Right atrium auricular region (tissue), 2 donors: ENCODE measurements around the gene TCF20. TPM values are rescaled to one million over a fixed set of nuclear protein-coding genes. Genes with fewer than 3 reads are reported as not detected.

Source experiments
- DNase-seq: peaks from one replicate; pipeline ENCODE4 v3.0.0-alpha.2; 2019; ENCODE audit warnings: low spot score
- H3K27ac ChIP-seq, 2 donors: fragments of 200-600 bp; sonication (generic); 1 replicate in 1 of 2; 2 replicates in 1 of 2; pipeline ENCODE4 v1.5.1; 2016 to 2019
- H3K27me3 ChIP-seq, 2 donors: fragments of 200-600 bp; sonication (generic); one replicate each; pipeline versions ENCODE4 v1.5.1 to v1.6.0; 2017 to 2019
- H3K36me3 ChIP-seq: fragments of 200-600 bp; sonication (generic); one replicate; pipeline ENCODE4 v1.5.1; 2016
- H3K4me1 ChIP-seq, 2 donors: fragments of 200-600 bp; sonication (generic); one replicate each; pipeline versions ENCODE4 v1.5.1 to v1.6.0; 2017 to 2019
- H3K4me3 ChIP-seq, 2 donors: fragments of 200-600 bp; sonication (generic); 1 replicate in 1 of 2; 2 replicates in 1 of 2; pipeline ENCODE4 v1.5.1; 2017 to 2019; ENCODE audit warnings: mild to moderate bottlenecking in 1 of 2, moderate library complexity in 1 of 2
- H3K9me3 ChIP-seq, 2 donors: fragments of 200-600 bp; sonication (generic); one replicate each; pipeline ENCODE4 v1.5.1; 2019
- CTCF ChIP-seq, 2 donors: fragments of 200-600 bp; sonication (generic); IDR thresholded peaks; one replicate each; pipeline ENCODE4 v1.5.1; 2019; ENCODE audit warnings: antibody characterized with exemption in 2 of 2
- total RNA-seq, 2 donors: library from RNA; depleted of rRNA; stranded (reverse); fragments of >200 nt; gene quantifications; one replicate each; pipeline ENCODE4 v1.1.0, GENCODE V29; 2016

TCF20 gene
- total RNA-seq, 2 donors from 2014 or later, result 13.6 to 15.5 TPM

- Histone ChIP-seq H3K36me3 (no peaks in the 10 kb centered on the region), H3K27ac (no peak overlapping the region), H3K9me3 (no peaks in the 10 kb centered on the region), H3K27me3 (peaks cover 0 to 7% of the 10 kb centered on the region in 2 donors), H3K4me1 (peaks cover 0 to 24% of the 10 kb centered on the region in 2 donors), H3K4me3 (no peak overlapping the region)
- no peak for DNase-seq
- no peak for TF ChIP-seq CTCF (IDR thresholded peaks at IDR 0.05)
Observed at GRCh38 chr22:42287174-42287890, 16.9 kb upstream of the TCF20 start.

GRCh38 chr22:42286205-42286604 is 15.8 kb upstream of the TCF20 start:
- no peak for TF ChIP-seq CTCF (IDR thresholded peaks at IDR 0.05)
- Histone ChIP-seq H3K4me3 (no peak overlapping the region), H3K27ac (no peak overlapping the region), H3K4me1 (peaks cover 0 to 24% of the 10 kb centered on the region in 2 donors), H3K9me3 (no peaks in the 10 kb centered on the region), H3K36me3 (no peaks in the 10 kb centered on the region), H3K27me3 (peaks cover 0 to 7% of the 10 kb centered on the region in 2 donors)
- no peak for DNase-seq

GRCh38 chr22:42285604-42286003 is 15.2 kb upstream of the TCF20 start:
- Histone ChIP-seq H3K27me3 (peaks cover 0 to 7% of the 10 kb centered on the region in 2 donors), H3K27ac (no peak overlapping the region), H3K4me1 (peaks cover 0 to 24% of the 10 kb centered on the region in 2 donors), H3K4me3 (no peak overlapping the region), H3K9me3 (no peaks in the 10 kb centered on the region), H3K36me3 (no peaks in the 10 kb centered on the region)
- TF ChIP-seq CTCF (IDR thresholded peaks at IDR 0.05), result no peak
- no peak for DNase-seq

- no peak for DNase-seq
- H3K9me3 ChIP-seq, result no peaks in the 10 kb centered on the region
- H3K4me1 ChIP-seq, result peaks cover 0 to 18% of the 10 kb centered on the region in 2 donors
- no peak overlapping the region for H3K27ac ChIP-seq
- H3K27me3 ChIP-seq, result peaks cover 0 to 7% of the 10 kb centered on the region in 2 donors
- no peak overlapping the region for H3K4me3 ChIP-seq
- TF ChIP-seq CTCF (IDR thresholded peaks at IDR 0.05), result no peak
- H3K36me3 ChIP-seq, result no peaks in the 10 kb centered on the region
Observed at GRCh38 chr22:42284643-42285181, 14.3 kb upstream of the TCF20 start.

GRCh38 chr22:42284202-42284591 is 13.7 kb upstream of the TCF20 start:
- no peak for DNase-seq
- Histone ChIP-seq H3K36me3 (no peaks in the 10 kb centered on the region), H3K9me3 (no peaks in the 10 kb centered on the region), H3K4me3 (peak overlapping the region in 1 of 2 donors; percentile 47), H3K4me1 (peaks cover 0 to 14% of the 10 kb centered on the region in 2 donors), H3K27me3 (peaks cover 0 to 7% of the 10 kb centered on the region in 2 donors), H3K27ac (no peak overlapping the region)
- TF ChIP-seq CTCF (IDR thresholded peaks at IDR 0.05), result no peak
